ENCODE measurements around the gene FLYWCH2.
A peak's percentile ranks its signal among the peaks of the same experiment; 100 is the strongest.
"Not testable (repeated sequence)": the region's sequence is repeated elsewhere in the genome, so short reads cannot be mapped to it uniquely, and the experiment has no call there.

FLYWCH2 gene

GRCh38 chr16:2915196-2915929, 32.3 kb downstream of the FLYWCH2 start:
- no peak for DNase-seq

GRCh38 chr16:2919511-2920255, 36.7 kb downstream of the FLYWCH2 start:
- DNase-seq: peak; percentile 65

GRCh38 chr16:2923481-2923880, 40.5 kb downstream of the FLYWCH2 start:
- DNase-seq: no peak

GRCh38 chr16:2924901-2925755, 42.1 kb downstream of the FLYWCH2 start:
- no peak for DNase-seq

- no peak for DNase-seq
Observed at GRCh38 chr16:2925951-2926649, 43.1 kb downstream of the FLYWCH2 start.

- no peak for DNase-seq
Observed at GRCh38 chr16:2926650-2926999, 43.6 kb downstream of the FLYWCH2 start.

- DNase-seq: peak; percentile 84
Observed at GRCh38 chr16:2927010-2927646, 44.1 kb downstream of the FLYWCH2 start.

GRCh38 chr16:2928151-2928550, 45.1 kb downstream of the FLYWCH2 start:
- DNase-seq: not testable (repeated sequence)

GRCh38 chr16:2928796-2929195, 45.8 kb downstream of the FLYWCH2 start:
- no peak for DNase-seq

GRCh38 chr16:2929693-2930092, 46.7 kb downstream of the FLYWCH2 start:
- no peak for DNase-seq

- DNase-seq: no peak
Observed at GRCh38 chr16:2930236-2930635, 47.2 kb downstream of the FLYWCH2 start.

GRCh38 chr16:2931231-2931914, 48.4 kb downstream of the FLYWCH2 start:
- not testable (repeated sequence) for DNase-seq

GRCh38 chr16:2933136-2933535, 50.1 kb downstream of the FLYWCH2 start:
- DNase-seq: no peak

- no peak for DNase-seq
Observed at GRCh38 chr16:2933701-2934100, 50.7 kb downstream of the FLYWCH2 start.

GRCh38 chr16:2934450-2934849, 51.4 kb downstream of the FLYWCH2 start:
- DNase-seq: no peak

GRCh38 chr16:2936436-2937011, 53.5 kb downstream of the FLYWCH2 start:
- no peak for DNase-seq

- no peak for DNase-seq
Observed at GRCh38 chr16:2937170-2937569, 54.2 kb downstream of the FLYWCH2 start.

GRCh38 chr16:2938206-2938605, 55.2 kb downstream of the FLYWCH2 start:
- no peak for DNase-seq

GRCh38 chr16:2939968-2940367, 57.0 kb downstream of the FLYWCH2 start:
- DNase-seq: no peak

- no peak for DNase-seq
Observed at GRCh38 chr16:2942045-2942444, 59.0 kb downstream of the FLYWCH2 start.

GRCh38 chr16:2943716-2944115, 60.7 kb downstream of the FLYWCH2 start:
- DNase-seq: not testable (repeated sequence)
